Osteocyte (in vitro differentiated cells): ENCODE data around the gene ACIN1. TPM values are rescaled to one million over a fixed set of nuclear protein-coding genes. Genes with fewer than 3 reads are reported as not detected.

ENCODE experiments used
- DNase-seq: peaks from one replicate; pipeline ENCODE4 v3.0.0; 2021; ENCODE audit warnings: mixed read lengths; ENCODE audit not compliant: unreplicated experiment; ENCODE audit errors: extremely low spot score
- H3K27ac Mint-ChIP-seq: one replicate; pipeline ENCODE4 v1.8.0; 2021; ENCODE audit warnings: mild to moderate bottlenecking, mixed read lengths; ENCODE audit not compliant: unreplicated experiment
- H3K27me3 Mint-ChIP-seq: one replicate; pipeline ENCODE4 v1.8.0; 2021; ENCODE audit warnings: mixed read lengths; ENCODE audit not compliant: unreplicated experiment
- H3K36me3 Mint-ChIP-seq: one replicate; pipeline ENCODE4 v1.8.0; 2021; ENCODE audit warnings: mixed read lengths; ENCODE audit not compliant: unreplicated experiment
- H3K4me1 Mint-ChIP-seq: one replicate; pipeline ENCODE4 v1.8.0; 2021; ENCODE audit warnings: mixed read lengths; ENCODE audit not compliant: unreplicated experiment
- H3K4me3 Mint-ChIP-seq: one replicate; pipeline ENCODE4 v1.8.0; 2021; ENCODE audit warnings: mild to moderate bottlenecking, moderate library complexity, mixed read lengths; ENCODE audit not compliant: unreplicated experiment
- H3K9me3 Mint-ChIP-seq: one replicate; pipeline ENCODE4 v1.8.0; 2021; ENCODE audit warnings: mixed read lengths; ENCODE audit not compliant: unreplicated experiment
- CTCF ChIP-seq: fragments of 200-600 bp; sonication (generic); IDR thresholded peaks from 2 replicates; pipeline ENCODE4 v1.5.0; 2021; ENCODE audit warnings: antibody characterized with exemption, mild to moderate bottlenecking, moderate library complexity
- total RNA-seq: library from RNA; stranded (reverse); gene quantifications from 2 replicates; pipeline ENCODE4 v1.2.1, GENCODE V29; 2021

Gene ACIN1
- total RNA-seq, 1 donor from 2014 or later, result 241 TPM

- Mint-ChIP-seq H3K4me3 (peak overlapping the region; percentile 47), H3K9me3 (no peaks in the 10 kb centered on the region), H3K36me3 (no peaks in the 10 kb centered on the region), H3K27me3 (no peaks in the 10 kb centered on the region), H3K27ac (peak overlapping the region; percentile 71), H3K4me1 (peaks cover 28% of the 10 kb centered on the region)
- TF ChIP-seq CTCF, result no peak
- no peak for DNase-seq
Measured at GRCh38 chr14:23115039-23115731, 20.2 kb upstream of the ACIN1 start.

GRCh38 chr14:23114669-23115038, 19.7 kb upstream of the ACIN1 start:
- H3K4me3 Mint-ChIP-seq, result no peak overlapping the region
- no peaks in the 10 kb centered on the region for H3K36me3 Mint-ChIP-seq
- H3K27ac Mint-ChIP-seq, result peak overlapping the region; percentile 71
- H3K9me3 Mint-ChIP-seq, result no peaks in the 10 kb centered on the region
- no peak for TF ChIP-seq CTCF
- DNase-seq, result no peak
- H3K4me1 Mint-ChIP-seq, result peaks cover 28% of the 10 kb centered on the region
- no peaks in the 10 kb centered on the region for H3K27me3 Mint-ChIP-seq

- Mint-ChIP-seq H3K9me3 (no peaks in the 10 kb centered on the region), H3K4me3 (no peak overlapping the region), H3K4me1 (peaks cover 27% of the 10 kb centered on the region), H3K27me3 (no peaks in the 10 kb centered on the region), H3K27ac (no peak overlapping the region), H3K36me3 (no peaks in the 10 kb centered on the region)
- DNase-seq, result no peak
- no peak for TF ChIP-seq CTCF
Measured at GRCh38 chr14:23114120-23114458, 19.2 kb upstream of the ACIN1 start.

GRCh38 chr14:23113431-23114119, 18.6 kb upstream of the ACIN1 start:
- Mint-ChIP-seq H3K9me3 (no peaks in the 10 kb centered on the region), H3K4me3 (no peak overlapping the region), H3K4me1 (peaks cover 29% of the 10 kb centered on the region), H3K36me3 (no peaks in the 10 kb centered on the region), H3K27ac (no peak overlapping the region), H3K27me3 (no peaks in the 10 kb centered on the region)
- no peak for TF ChIP-seq CTCF
- no peak for DNase-seq

GRCh38 chr14:23112359-23113178, 17.6 kb upstream of the ACIN1 start:
- Mint-ChIP-seq H3K36me3 (no peaks in the 10 kb centered on the region), H3K27ac (no peak overlapping the region), H3K27me3 (no peaks in the 10 kb centered on the region), H3K4me1 (peaks cover 29% of the 10 kb centered on the region), H3K9me3 (no peaks in the 10 kb centered on the region), H3K4me3 (no peak overlapping the region)
- TF ChIP-seq CTCF, result no peak
- DNase-seq, result no peak
